T-helper 17 cell (primary cell): Measurements from ENCODE around the gene ODF2L. TPM values are rescaled to one million over a fixed set of nuclear protein-coding genes. Genes with fewer than 3 reads are reported as not detected.

Experiments used
- ATAC-seq: fragments of 150-1000 bp; cut with Tn5 transposase; 2 replicates; pipeline ENCODE4 v1.10.0; 2021; ENCODE audit warnings: mild to moderate bottlenecking, moderate library complexity
- DNase-seq, 3 donors: peaks; one replicate each; pipeline versions ENCODE4 v3.0.0 to v3.0.0-alpha.2; 2020 to 2021
- H3K9me3 ChIP-seq: one replicate; pipeline ENCODE4 v1.7.0; 2013; ENCODE audit warnings: low read length, mild to moderate bottlenecking; ENCODE audit not compliant: control insufficient read depth, poor library complexity, severe bottlenecking
- H3K27ac Mint-ChIP-seq: one replicate; pipeline ENCODE4 v1.8.0; 2022; ENCODE audit warnings: mild to moderate bottlenecking, moderate library complexity, mixed read lengths
- H3K27me3 Mint-ChIP-seq: one replicate; pipeline ENCODE4 v1.8.0; 2022; ENCODE audit warnings: mixed read lengths
- H3K36me3 Mint-ChIP-seq: one replicate; pipeline ENCODE4 v1.8.0; 2022; ENCODE audit warnings: low read depth, mixed read lengths
- H3K4me1 Mint-ChIP-seq: one replicate; pipeline ENCODE4 v1.8.0; 2022; ENCODE audit warnings: mild to moderate bottlenecking, mixed read lengths
- H3K4me3 Mint-ChIP-seq: one replicate; pipeline ENCODE4 v1.8.0; 2022; ENCODE audit warnings: mild to moderate bottlenecking, moderate library complexity, mixed read lengths
- total RNA-seq, 4 donors: library from RNA in 2 of 4; stranded (reverse) in 2 of 4; gene quantifications; one replicate each; pipeline ENCODE4 v1.2.3 and lab custom pipeline; 2022 to 2026

Gene ODF2L
- total RNA-seq, 2 donors from 2014 or later = 122 to 145 TPM

GRCh38 chr1:86421601-86422280 is 25.6 kb upstream of the ODF2L start:
- ATAC-seq (no peak), DNase-seq (no peak)
- no peak overlapping the region for H3K4me3 Mint-ChIP-seq
- no peak overlapping the region for H3K27ac Mint-ChIP-seq
- peaks cover 30% of the 10 kb centered on the region for H3K27me3 Mint-ChIP-seq
- H3K9me3 ChIP-seq = no peaks in the 10 kb centered on the region
- H3K4me1 Mint-ChIP-seq = peaks cover 10% of the 10 kb centered on the region
- H3K36me3 Mint-ChIP-seq = no peaks in the 10 kb centered on the region

- Mint-ChIP-seq H3K4me1 (peaks cover 10% of the 10 kb centered on the region), H3K27ac (no peak overlapping the region), H3K4me3 (peak overlapping the region; percentile 78), H3K36me3 (no peaks in the 10 kb centered on the region), H3K27me3 (peaks cover 22% of the 10 kb centered on the region)
- ATAC-seq = peak; percentile 84
- peak in 1 of 3 donors; percentile 23 for DNase-seq
- no peaks in the 10 kb centered on the region for H3K9me3 ChIP-seq
Observed at GRCh38 chr1:86419277-86419903, 23.3 kb upstream of the ODF2L start.

- no peak for DNase-seq
Observed at GRCh38 chr1:86416343-86416742, 20.2 kb upstream of the ODF2L start.

GRCh38 chr1:86410879-86411278 is 14.8 kb upstream of the ODF2L start:
- DNase-seq (no peak), ATAC-seq (no peak)
- Mint-ChIP-seq H3K4me3 (no peak overlapping the region), H3K27me3 (no peaks in the 10 kb centered on the region), H3K27ac (no peak overlapping the region), H3K36me3 (peaks cover 2% of the 10 kb centered on the region), H3K4me1 (no peaks in the 10 kb centered on the region)
- H3K9me3 ChIP-seq = no peaks in the 10 kb centered on the region

More at GRCh38 chr1:86416343-86416742, 20.2 kb upstream of the ODF2L start:
- ATAC-seq = no peak
- H3K9me3 ChIP-seq = no peaks in the 10 kb centered on the region
- peaks cover 2% of the 10 kb centered on the region for H3K36me3 Mint-ChIP-seq
- H3K4me3 Mint-ChIP-seq = no peak overlapping the region
- no peak overlapping the region for H3K27ac Mint-ChIP-seq
- peaks cover 10% of the 10 kb centered on the region for H3K4me1 Mint-ChIP-seq
- H3K27me3 Mint-ChIP-seq = peaks cover 8% of the 10 kb centered on the region

GRCh38 chr1:86409416-86410021 is 13.4 kb upstream of the ODF2L start:
- Mint-ChIP-seq H3K27me3 (no peaks in the 10 kb centered on the region), H3K4me3 (no peak overlapping the region), H3K27ac (no peak overlapping the region), H3K4me1 (no peaks in the 10 kb centered on the region), H3K36me3 (peaks cover 2% of the 10 kb centered on the region)
- DNase-seq (no peak), ATAC-seq (no peak)
- H3K9me3 ChIP-seq = no peaks in the 10 kb centered on the region

- ATAC-seq = peak; percentile 19
- H3K4me3 Mint-ChIP-seq = peak overlapping the region; percentile 94
Observed at GRCh38 chr1:86396498-86396890, 371 bp upstream of the ODF2L start.

GRCh38 chr1:86394416-86394815 is 1.7 kb downstream of the ODF2L start:
- H3K4me3 Mint-ChIP-seq = peak overlapping the region; percentile 94
- DNase-seq (no peak), ATAC-seq (no peak)
- H3K9me3 ChIP-seq = no peaks in the 10 kb centered on the region
- H3K27ac Mint-ChIP-seq = peak overlapping the region; percentile 95
- no peaks in the 10 kb centered on the region for H3K27me3 Mint-ChIP-seq
- H3K4me1 Mint-ChIP-seq = peaks cover 56% of the 10 kb centered on the region
- no peaks in the 10 kb centered on the region for H3K36me3 Mint-ChIP-seq

More at GRCh38 chr1:86396498-86396890, 371 bp upstream of the ODF2L start:
- H3K9me3 ChIP-seq = no peaks in the 10 kb centered on the region
- no peak for DNase-seq
- Mint-ChIP-seq H3K36me3 (no peaks in the 10 kb centered on the region), H3K4me1 (peaks cover 39% of the 10 kb centered on the region), H3K27ac (peak overlapping the region; percentile 95), H3K27me3 (no peaks in the 10 kb centered on the region)

- Mint-ChIP-seq H3K27me3 (no peaks in the 10 kb centered on the region), H3K27ac (peak overlapping the region; percentile 96), H3K36me3 (no peaks in the 10 kb centered on the region), H3K4me1 (peaks cover 38% of the 10 kb centered on the region), H3K4me3 (peak overlapping the region; percentile 85)
- DNase-seq (no peak), ATAC-seq (peak; percentile 86)
- no peaks in the 10 kb centered on the region for H3K9me3 ChIP-seq
Observed at GRCh38 chr1:86389307-86389706, 6.8 kb downstream of the ODF2L start.

GRCh38 chr1:86388777-86389176 is 7.3 kb downstream of the ODF2L start:
- H3K27me3 Mint-ChIP-seq = no peaks in the 10 kb centered on the region
- no peak for ATAC-seq
- DNase-seq = no peak
- no peaks in the 10 kb centered on the region for H3K9me3 ChIP-seq
- peak overlapping the region; percentile 85 for H3K4me3 Mint-ChIP-seq
- H3K4me1 Mint-ChIP-seq = peaks cover 36% of the 10 kb centered on the region
- peak overlapping the region; percentile 96 for H3K27ac Mint-ChIP-seq
- H3K36me3 Mint-ChIP-seq = no peaks in the 10 kb centered on the region

- DNase-seq (no peak), ATAC-seq (no peak)
- Mint-ChIP-seq H3K27ac (peak overlapping the region; percentile 96), H3K4me1 (peaks cover 30% of the 10 kb centered on the region), H3K4me3 (no peak overlapping the region), H3K36me3 (no peaks in the 10 kb centered on the region), H3K27me3 (no peaks in the 10 kb centered on the region)
- H3K9me3 ChIP-seq = no peaks in the 10 kb centered on the region
Observed at GRCh38 chr1:86387916-86388627, 8.1 kb downstream of the ODF2L start.

GRCh38 chr1:86382878-86383277 is 13.2 kb downstream of the ODF2L start:
- DNase-seq = no peak
- Mint-ChIP-seq H3K4me1 (peaks cover 2% of the 10 kb centered on the region), H3K4me3 (no peak overlapping the region), H3K27ac (peak overlapping the region; percentile 56), H3K27me3 (no peaks in the 10 kb centered on the region), H3K36me3 (peaks cover 4% of the 10 kb centered on the region)
- no peak for ATAC-seq
- no peaks in the 10 kb centered on the region for H3K9me3 ChIP-seq

GRCh38 chr1:86381223-86381622 is 14.9 kb downstream of the ODF2L start:
- H3K9me3 ChIP-seq = peaks cover 3% of the 10 kb centered on the region
- Mint-ChIP-seq H3K27me3 (no peaks in the 10 kb centered on the region), H3K36me3 (peaks cover 9% of the 10 kb centered on the region), H3K4me3 (no peak overlapping the region), H3K27ac (no peak overlapping the region), H3K4me1 (peaks cover 4% of the 10 kb centered on the region)
- ATAC-seq (no peak), DNase-seq (no peak)

GRCh38 chr1:86380257-86380861 is 15.8 kb downstream of the ODF2L start:
- no peak overlapping the region for H3K27ac Mint-ChIP-seq
- peaks cover 9% of the 10 kb centered on the region for H3K36me3 Mint-ChIP-seq
- H3K9me3 ChIP-seq = peaks cover 3% of the 10 kb centered on the region
- no peak overlapping the region for H3K4me3 Mint-ChIP-seq
- DNase-seq = no peak
- H3K27me3 Mint-ChIP-seq = no peaks in the 10 kb centered on the region
- H3K4me1 Mint-ChIP-seq = peaks cover 4% of the 10 kb centered on the region
- peak; percentile 73 for ATAC-seq
